SKM-1 (cell line): ENCODE data around the gene TCP11L2.
"Not testable (repeated sequence)": the region's sequence is repeated elsewhere in the genome, so short reads cannot be mapped to it uniquely, and the experiment has no call there.

ENCODE experiments used
- DNase-seq: peaks from one replicate; lab custom pipeline; 2025; ENCODE audit not compliant: unreplicated experiment; lab: John Stamatoyannopoulos, UW

Gene TCP11L2

DNA sequence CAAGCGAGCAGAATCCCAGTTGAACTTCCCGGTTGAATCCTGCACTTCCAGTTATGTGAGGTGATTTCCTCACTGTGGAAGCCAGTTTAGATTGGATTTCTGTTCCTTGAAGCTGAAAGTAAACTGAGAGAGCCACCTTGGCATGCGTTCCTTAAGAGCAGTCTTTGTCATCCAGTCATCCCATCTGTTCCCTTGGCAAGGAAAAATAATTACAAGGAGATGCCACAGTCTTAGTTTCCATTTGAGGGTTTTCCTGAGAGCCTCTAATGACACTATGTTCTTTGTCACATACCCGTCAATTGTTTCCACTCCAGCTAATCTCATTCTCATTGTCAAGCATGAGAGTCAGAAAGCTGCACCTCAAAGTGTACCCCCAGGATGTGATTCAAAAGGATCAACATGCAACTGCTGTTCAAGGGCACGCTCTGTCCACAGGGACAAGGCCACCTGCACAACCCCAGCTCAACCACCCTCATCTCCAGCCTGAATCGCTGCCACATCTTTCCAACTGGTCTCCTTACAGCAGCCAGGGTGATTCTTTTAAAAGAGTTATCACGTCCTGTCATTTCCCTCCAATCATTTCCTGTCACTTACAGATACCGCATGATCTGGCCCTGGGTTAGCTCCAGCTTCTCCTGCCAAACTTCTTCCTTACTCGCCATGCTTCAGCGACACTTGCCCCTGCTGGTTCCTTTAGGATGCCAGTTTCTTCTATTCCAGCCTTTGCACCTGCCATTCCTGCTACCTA, 18.0 kb upstream of the TCP11L2 start:
- no peak for DNase-seq

- no peak for DNase-seq
Observed at GRCh38 chr12:106285982-106286381, 16.6 kb upstream of the TCP11L2 start.

- not testable (repeated sequence) for DNase-seq
Observed at GRCh38 chr12:106286576-106287162, 15.9 kb upstream of the TCP11L2 start.

DNA sequence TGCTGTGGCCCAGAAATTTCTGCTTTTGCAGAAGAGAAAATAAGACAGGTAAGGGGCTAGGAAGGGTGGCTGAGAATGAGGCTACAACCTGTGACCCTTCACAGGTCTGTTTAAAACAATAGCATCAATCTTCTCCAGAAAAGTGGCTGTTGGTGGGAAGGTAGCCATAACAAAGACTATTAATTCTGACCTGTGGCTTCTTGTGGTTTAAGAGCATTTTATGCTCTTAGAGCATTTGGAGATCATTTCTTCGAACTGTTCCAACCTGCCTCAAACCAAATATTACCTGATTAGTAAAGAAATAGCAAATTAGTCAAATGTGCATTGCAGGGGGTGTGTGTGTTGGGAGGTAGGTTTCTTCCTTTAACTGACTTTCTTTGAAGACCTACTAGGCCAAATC, 15.2 kb upstream of the TCP11L2 start:
- no peak for DNase-seq

- DNase-seq, result no peak
Observed at GRCh38 chr12:106288101-106288493, 14.4 kb upstream of the TCP11L2 start.

DNA sequence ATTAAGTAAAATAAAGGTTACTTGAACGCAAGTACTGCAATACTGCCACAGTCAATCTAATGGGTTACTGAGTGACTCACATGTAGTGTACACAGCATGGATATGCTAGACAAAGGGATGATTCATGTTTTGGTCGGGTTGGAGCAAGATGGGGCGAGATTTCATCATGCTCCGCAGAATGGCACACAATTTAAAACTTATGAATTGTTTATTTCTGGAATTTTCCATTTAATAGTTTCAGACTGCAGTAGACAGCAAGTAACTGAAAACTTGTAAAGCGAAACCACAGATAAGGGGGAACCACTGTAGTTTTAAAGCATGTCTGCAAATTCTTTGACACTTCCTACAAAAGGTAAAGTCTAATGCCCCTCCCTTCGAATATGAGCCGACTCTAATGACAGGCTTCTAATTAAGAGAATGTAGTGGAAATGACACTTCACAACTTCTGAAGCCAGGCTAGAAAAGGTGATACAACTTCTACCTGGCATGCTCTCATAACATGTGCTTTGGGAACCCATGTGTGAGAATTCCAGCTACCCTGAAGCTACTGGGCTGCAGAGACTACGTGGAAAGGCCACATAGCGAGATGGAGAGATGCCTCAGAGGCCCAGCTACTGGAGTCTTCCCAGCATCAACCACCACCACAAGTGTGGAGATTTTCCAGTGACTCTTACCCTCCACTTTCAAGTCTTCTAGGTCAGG, 13.9 kb upstream of the TCP11L2 start:
- DNase-seq, result no peak

DNA sequence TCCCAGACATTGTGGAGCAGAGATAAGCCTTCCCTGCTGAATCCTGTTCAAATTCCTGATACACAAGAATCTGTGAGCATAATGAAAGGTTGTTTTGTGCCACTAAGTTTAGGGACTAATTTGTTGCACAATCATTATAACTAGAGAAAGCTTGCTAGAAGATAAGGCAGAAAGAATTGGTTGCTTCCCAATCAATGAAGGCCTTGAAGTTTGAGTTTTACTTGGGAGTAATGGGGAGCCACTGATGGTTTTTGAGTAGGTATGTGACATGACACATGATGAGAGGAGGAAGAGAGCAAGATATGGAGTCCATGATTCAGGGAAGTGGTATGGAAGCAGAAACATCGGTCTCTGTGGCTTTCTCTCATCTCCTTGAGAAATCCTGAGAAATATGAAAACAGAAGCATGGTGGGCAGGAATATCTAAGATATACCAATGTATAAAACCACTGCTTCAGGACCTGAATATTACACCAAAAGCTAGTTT, 13.3 kb upstream of the TCP11L2 start:
- no peak for DNase-seq

- DNase-seq, result no peak
Observed at GRCh38 chr12:106290666-106291065, 11.9 kb upstream of the TCP11L2 start.

DNA sequence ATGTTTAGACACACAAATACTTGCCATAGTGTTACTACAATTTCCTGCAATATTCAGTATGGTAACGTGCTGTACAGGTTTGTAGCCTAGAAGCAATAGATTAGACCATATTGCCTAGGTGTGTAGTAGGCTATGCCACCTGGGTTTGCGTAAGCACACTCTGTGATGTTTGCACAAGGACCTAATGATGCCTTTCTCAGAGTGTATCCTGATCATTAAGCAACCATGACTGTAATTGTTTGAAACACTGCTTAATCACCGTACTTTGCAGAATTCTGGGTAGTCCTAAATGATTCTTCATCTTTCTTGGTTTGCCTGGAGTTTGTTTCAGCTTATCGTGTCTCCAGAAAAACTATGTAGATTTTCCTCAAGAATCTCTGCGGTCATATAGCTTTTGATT, 11.2 kb upstream of the TCP11L2 start:
- no peak for DNase-seq

GRCh38 chr12:106292339-106292738, 10.2 kb upstream of the TCP11L2 start:
- DNase-seq, result no peak

DNA sequence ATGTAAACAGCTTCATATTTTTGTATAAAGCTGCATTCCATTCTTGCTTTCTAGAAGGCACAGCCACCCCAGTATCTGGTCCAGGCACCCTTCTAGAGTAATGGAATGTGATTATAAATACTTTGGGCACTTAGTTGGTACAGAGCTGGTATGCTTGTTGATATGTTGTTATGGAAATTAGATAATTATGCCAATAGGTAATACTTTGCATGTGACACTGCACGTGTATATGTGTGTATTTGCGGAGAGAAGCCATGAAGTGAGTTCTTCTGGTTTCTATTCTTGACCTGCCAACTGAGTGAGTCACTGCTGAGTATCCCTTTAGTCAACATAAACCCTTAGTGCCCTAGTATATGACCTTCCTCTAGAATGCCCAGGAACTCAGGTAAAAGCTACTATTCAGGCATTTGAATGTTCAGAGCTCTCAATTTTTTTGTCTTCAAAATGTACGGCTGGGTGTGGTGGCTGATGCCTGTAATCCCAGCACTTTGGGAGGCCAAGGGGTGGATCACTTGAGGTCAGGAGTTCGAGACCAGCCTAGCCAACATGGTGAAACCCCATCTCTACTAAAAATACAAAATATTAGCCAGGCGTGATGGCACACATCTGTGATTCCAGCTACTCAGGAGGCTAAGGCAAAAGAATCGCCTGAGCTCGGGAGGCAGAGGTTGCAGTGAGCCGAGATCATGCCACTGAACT, 6.2 kb upstream of the TCP11L2 start:
- no peak for DNase-seq

DNA sequence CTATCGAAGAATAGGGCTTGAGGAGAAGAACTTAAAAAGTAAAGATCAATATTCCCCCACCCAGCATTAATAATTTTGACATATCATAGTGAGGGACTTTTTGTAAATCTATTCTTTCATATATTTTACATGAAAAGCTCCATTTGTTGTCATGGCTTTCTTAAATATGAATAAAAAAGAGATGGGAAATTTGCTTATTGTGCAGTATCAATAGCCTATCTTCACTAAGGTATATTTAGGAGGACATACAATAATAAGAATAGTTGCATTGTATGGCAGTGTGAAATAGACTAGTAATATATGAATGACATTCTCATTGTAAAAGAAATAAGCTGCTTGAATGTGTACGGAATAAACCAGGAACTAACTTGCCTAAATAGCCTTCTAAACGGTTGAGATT, 5.5 kb upstream of the TCP11L2 start:
- no peak for DNase-seq

DNA sequence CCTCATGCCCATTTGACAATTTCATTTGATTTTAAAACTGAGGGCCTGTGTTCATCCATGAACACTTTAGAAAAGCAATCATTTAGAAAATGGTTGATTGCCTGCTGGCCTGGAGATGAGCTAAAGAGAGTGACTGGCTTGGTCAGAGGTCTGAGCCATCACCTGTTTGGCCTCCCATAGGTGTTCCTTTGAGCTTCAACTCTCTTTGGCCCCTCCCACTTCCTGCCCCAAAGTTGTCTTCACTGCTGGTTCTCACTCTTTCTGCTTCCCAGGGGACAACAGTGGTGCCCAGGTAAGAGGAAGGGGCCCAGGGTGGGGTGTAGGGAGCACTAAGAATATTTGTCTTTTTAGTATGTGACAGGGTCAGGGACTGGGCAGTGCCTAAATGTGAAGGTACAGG, 4.9 kb upstream of the TCP11L2 start:
- no peak for DNase-seq

- DNase-seq, result no peak
Observed at GRCh38 chr12:106299202-106299774, 3.2 kb upstream of the TCP11L2 start.

DNA sequence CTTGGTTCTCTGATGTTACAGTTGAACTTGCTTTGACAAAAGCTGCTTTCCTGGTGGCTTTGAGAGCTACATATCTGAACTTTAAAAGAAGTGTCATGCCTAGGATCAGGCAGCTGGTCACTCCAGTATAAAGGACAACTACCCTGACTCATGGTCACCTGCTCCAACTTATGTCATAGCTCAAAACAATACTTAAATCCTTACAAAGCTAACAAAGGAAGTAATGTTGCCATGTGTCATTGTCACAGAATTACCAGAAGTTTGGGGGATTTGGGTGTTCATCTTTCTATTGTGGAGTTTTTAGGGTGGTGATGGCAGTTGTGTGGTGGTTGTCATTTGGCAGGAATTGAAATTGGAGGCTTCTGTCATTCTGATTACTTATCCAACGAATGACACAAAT, 1.8 kb upstream of the TCP11L2 start:
- no peak for DNase-seq

DNA sequence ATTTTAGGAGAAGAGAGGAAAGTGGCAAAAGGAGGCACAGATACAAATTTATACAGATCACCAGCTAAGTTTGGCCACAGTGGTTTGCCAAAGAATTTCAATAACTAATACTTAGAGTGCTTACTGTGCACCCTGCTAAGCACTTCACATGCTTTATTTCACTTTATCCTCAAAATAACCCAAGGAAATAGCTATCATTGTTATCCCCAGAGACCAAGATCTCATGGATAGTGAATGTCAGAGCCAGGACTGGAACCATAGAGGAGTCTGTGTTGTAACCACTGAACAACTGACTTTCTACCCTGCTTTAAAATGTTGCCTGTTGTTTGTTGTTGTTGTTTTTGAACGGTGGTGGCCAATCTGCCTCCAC, 1.3 kb upstream of the TCP11L2 start:
- DNase-seq, result no peak

GRCh38 chr12:106301611-106302321, 767 bp upstream of the TCP11L2 start:
- no peak for DNase-seq

- peak; percentile 35 for DNase-seq
Observed at GRCh38 chr12:106303202-106303820, 778 bp downstream of the TCP11L2 start.

GRCh38 chr12:106304001-106304421, 1.5 kb downstream of the TCP11L2 start:
- DNase-seq, result no peak

- no peak for DNase-seq
Observed at GRCh38 chr12:106304797-106305196, 2.3 kb downstream of the TCP11L2 start.
